ENCODE results near the gene SLIT3.
"Not testable (repeated sequence)": the region's sequence is repeated elsewhere in the genome, so short reads cannot be mapped to it uniquely, and the experiment has no call there.

Gene SLIT3

DNA sequence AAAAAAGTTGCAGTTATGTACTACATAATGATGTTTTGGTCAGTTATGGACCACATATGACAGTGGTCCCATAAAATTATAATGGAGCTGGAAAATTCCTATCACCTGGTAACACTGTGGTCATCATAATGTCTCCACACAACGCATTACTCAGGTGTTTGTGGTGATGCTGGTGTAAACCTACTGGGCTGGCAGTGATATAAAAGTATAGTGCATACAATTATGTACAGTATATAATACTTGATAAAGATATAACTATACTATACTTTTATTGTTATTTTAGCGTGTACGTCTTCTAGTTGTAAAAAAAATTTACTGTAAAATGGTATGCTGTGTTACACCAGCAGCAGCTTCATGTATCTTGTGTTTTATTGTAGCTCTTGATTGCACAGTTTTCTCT lies 655.7 kb downstream of the SLIT3 start:
- H3K36me3 ChIP-seq (ENCODE audit: control insufficient read depth, insufficient read depth, low read length) = no peaks in the 10 kb centered on the region
- H3K27ac ChIP-seq (ENCODE audit: insufficient read depth, low read length, poor library complexity, severe bottlenecking) = no peak overlapping the region
- no peaks in the 10 kb centered on the region for H3K4me1 ChIP-seq (ENCODE audit: control insufficient read depth, insufficient read depth, low read length, poor library complexity, severe bottlenecking)
- no peak for DNase-seq
- no peaks in the 10 kb centered on the region for H3K9me3 ChIP-seq (ENCODE audit: control insufficient read depth, low read length)
- H3K4me3 ChIP-seq (ENCODE audit: insufficient read depth, low read depth, low read length, poor library complexity, severe bottlenecking) = no peak overlapping the region
- H3K27me3 ChIP-seq (replicated peaks; ENCODE audit: control insufficient read depth, insufficient read depth, low read length, poor library complexity, severe bottlenecking) = no peaks in the 10 kb centered on the region

DNA sequence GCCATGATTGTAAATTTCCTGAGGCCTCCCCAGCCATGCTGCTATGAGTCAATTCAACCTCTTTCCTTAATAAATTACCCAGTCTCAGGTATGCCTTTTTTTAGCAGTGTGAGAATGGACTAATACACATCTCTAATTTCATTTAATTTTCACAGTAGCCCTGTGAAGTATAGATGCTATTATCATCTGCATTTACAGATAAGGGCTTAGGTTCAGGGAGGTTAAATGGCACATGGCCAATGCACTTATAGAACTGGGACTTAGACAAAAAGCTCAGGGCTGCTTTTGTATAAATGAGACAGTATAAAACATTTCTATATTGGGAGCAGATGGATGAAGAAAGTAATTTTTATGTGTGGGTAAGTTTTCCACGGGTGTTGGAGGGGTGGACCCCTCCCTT lies 658.9 kb downstream of the SLIT3 start:
- no peaks in the 10 kb centered on the region for H3K4me1 ChIP-seq (ENCODE audit: control insufficient read depth, insufficient read depth, low read length, poor library complexity, severe bottlenecking)
- no peaks in the 10 kb centered on the region for H3K27me3 ChIP-seq (replicated peaks; ENCODE audit: control insufficient read depth, insufficient read depth, low read length, poor library complexity, severe bottlenecking)
- no peaks in the 10 kb centered on the region for H3K9me3 ChIP-seq (ENCODE audit: control insufficient read depth, low read length)
- DNase-seq = no peak
- H3K36me3 ChIP-seq (ENCODE audit: control insufficient read depth, insufficient read depth, low read length) = no peaks in the 10 kb centered on the region
- H3K27ac ChIP-seq (ENCODE audit: insufficient read depth, low read length, poor library complexity, severe bottlenecking) = no peak overlapping the region
- no peak overlapping the region for H3K4me3 ChIP-seq (ENCODE audit: insufficient read depth, low read depth, low read length, poor library complexity, severe bottlenecking)

DNA sequence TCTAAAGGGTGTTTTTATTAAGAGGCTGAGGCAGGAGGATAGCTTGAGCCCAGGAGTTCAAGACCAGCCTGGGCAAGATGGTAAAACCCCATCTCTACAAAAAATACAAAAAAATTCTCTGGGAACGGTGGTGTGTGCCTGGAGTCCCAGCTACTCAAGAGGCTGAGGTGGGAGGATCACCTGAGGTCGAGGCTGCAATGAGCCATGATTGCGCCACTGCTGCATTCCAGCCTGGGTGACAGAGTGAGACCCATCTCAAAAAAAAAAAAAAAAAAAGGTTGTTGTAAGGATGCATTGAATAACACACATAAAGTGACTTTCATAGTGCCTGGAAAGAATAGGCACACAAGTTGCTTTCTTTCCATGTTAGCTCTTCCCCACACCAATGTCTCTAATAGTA lies 662.1 kb downstream of the SLIT3 start:
- not testable (repeated sequence) for H3K36me3 ChIP-seq (ENCODE audit: control insufficient read depth, insufficient read depth, low read length); DNase-seq

DNA sequence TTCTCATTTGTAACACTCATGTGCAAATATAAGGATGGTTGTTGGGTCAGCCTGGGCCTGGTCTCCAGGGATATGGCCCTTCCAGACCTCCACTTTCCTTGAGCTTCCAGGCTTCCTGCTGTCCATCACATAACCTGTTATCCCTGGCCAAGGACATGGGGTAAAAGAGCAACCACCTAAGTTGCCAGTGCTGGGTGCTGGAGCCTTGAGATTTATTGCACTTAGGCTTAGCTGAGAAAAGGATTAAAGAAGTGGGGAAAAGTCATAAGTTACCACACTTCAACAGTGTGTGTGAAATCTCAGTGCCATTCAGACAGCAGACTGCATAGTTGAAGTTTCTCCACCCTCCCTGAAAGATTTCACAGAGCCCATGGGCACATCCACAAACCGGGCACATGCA lies 663.1 kb downstream of the SLIT3 start:
- H3K4me3 ChIP-seq (ENCODE audit: insufficient read depth, low read depth, low read length, poor library complexity, severe bottlenecking) = no peak overlapping the region
- H3K4me1 ChIP-seq (ENCODE audit: control insufficient read depth, insufficient read depth, low read length, poor library complexity, severe bottlenecking) = no peaks in the 10 kb centered on the region
- DNase-seq = no peak
- H3K27ac ChIP-seq (ENCODE audit: insufficient read depth, low read length, poor library complexity, severe bottlenecking) = no peak overlapping the region
- H3K36me3 ChIP-seq (ENCODE audit: control insufficient read depth, insufficient read depth, low read length) = no peaks in the 10 kb centered on the region
- no peaks in the 10 kb centered on the region for H3K27me3 ChIP-seq (replicated peaks; ENCODE audit: control insufficient read depth, insufficient read depth, low read length, poor library complexity, severe bottlenecking)
- no peaks in the 10 kb centered on the region for H3K9me3 ChIP-seq (ENCODE audit: control insufficient read depth, low read length)

More for the DNA sequence above, 662.1 kb downstream of the SLIT3 start:
- H3K27me3 ChIP-seq (replicated peaks; ENCODE audit: control insufficient read depth, insufficient read depth, low read length, poor library complexity, severe bottlenecking); H3K9me3 ChIP-seq (ENCODE audit: control insufficient read depth, low read length); H3K4me3 ChIP-seq (ENCODE audit: insufficient read depth, low read depth, low read length, poor library complexity, severe bottlenecking); H3K4me1 ChIP-seq (ENCODE audit: control insufficient read depth, insufficient read depth, low read length, poor library complexity, severe bottlenecking); H3K27ac ChIP-seq (ENCODE audit: insufficient read depth, low read length, poor library complexity, severe bottlenecking): not testable (repeated sequence)

DNA sequence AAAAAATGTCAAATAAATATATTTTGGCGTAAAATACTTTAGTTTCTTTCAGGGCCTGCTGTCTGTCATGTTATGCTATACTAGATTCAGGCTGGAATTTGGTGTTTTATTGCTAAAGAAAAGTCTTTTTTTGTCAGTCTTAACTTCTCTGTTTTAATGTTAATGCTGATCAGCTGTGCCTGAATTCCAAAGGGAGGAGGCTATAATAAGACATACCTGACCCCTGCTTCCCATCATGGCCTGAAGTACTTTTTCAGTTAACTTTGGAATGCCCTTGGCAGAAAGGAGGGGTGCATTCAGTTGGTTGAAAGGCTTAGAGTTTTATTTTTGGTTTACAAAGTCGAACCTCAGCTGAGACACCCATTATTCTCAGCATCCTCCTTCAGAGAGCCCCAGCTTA lies 663.7 kb downstream of the SLIT3 start:
- no peak overlapping the region for H3K4me3 ChIP-seq (ENCODE audit: insufficient read depth, low read depth, low read length, poor library complexity, severe bottlenecking)
- H3K27ac ChIP-seq (ENCODE audit: insufficient read depth, low read length, poor library complexity, severe bottlenecking) = no peak overlapping the region
- no peaks in the 10 kb centered on the region for H3K4me1 ChIP-seq (ENCODE audit: control insufficient read depth, insufficient read depth, low read length, poor library complexity, severe bottlenecking)
- H3K9me3 ChIP-seq (ENCODE audit: control insufficient read depth, low read length) = no peaks in the 10 kb centered on the region
- H3K36me3 ChIP-seq (ENCODE audit: control insufficient read depth, insufficient read depth, low read length) = no peaks in the 10 kb centered on the region
- DNase-seq = no peak
- no peaks in the 10 kb centered on the region for H3K27me3 ChIP-seq (replicated peaks; ENCODE audit: control insufficient read depth, insufficient read depth, low read length, poor library complexity, severe bottlenecking)

DNA sequence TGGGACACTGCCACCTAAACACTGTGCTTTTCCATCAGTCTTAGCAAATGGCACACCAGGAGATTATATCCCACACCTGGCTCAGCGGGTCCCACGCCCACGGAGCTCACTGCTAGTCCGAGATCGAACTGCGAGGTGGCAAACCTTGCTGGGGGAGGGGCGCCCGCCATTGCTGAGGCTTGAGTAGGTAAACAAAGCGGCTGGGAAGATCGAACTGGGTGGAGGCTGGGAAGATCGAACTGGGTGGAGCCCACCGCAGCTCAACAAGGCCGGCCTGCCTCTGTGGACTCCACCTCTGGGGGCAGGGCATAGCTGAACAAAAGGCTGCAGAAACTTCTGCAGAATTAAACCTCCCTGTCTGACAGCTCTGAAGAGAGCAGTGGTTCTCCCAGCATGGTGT lies 670.0 kb downstream of the SLIT3 start:
- not testable (repeated sequence) for H3K4me3 ChIP-seq (ENCODE audit: insufficient read depth, low read depth, low read length, poor library complexity, severe bottlenecking); H3K36me3 ChIP-seq (ENCODE audit: control insufficient read depth, insufficient read depth, low read length); H3K4me1 ChIP-seq (ENCODE audit: control insufficient read depth, insufficient read depth, low read length, poor library complexity, severe bottlenecking); H3K27me3 ChIP-seq (replicated peaks; ENCODE audit: control insufficient read depth, insufficient read depth, low read length, poor library complexity, severe bottlenecking); H3K27ac ChIP-seq (ENCODE audit: insufficient read depth, low read length, poor library complexity, severe bottlenecking); H3K9me3 ChIP-seq (ENCODE audit: control insufficient read depth, low read length); DNase-seq

DNA sequence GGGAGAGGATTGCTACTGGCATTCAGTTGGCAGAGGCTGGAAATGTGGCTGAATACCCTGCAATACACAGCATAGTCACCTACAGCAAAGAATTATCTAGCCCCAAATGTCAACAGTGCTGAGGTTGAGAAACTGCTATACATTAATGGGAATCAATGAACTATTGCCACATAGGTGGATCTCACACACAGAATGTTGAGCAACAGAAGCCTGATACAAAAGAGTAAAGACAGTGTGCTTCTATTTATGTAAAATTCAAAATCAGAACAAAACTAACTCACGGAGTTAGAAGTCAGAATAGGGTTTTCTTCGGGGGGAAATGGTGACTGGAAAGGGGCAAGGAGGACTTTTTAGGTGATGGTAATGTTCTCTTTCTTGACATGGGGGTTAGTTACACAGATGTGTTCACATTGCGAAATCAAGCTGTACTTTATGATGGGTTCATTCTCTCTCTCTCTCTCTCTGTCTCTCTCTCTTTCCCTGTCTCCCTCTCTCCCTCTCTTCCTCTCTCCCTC lies 676.0 kb downstream of the SLIT3 start:
- DNase-seq = no peak
- H3K27ac ChIP-seq (ENCODE audit: insufficient read depth, low read length, poor library complexity, severe bottlenecking) = no peak overlapping the region
- no peaks in the 10 kb centered on the region for H3K4me1 ChIP-seq (ENCODE audit: control insufficient read depth, insufficient read depth, low read length, poor library complexity, severe bottlenecking)
- H3K4me3 ChIP-seq (ENCODE audit: insufficient read depth, low read depth, low read length, poor library complexity, severe bottlenecking) = no peak overlapping the region
- no peaks in the 10 kb centered on the region for H3K9me3 ChIP-seq (ENCODE audit: control insufficient read depth, low read length)
- H3K36me3 ChIP-seq (ENCODE audit: control insufficient read depth, insufficient read depth, low read length) = no peaks in the 10 kb centered on the region
- no peaks in the 10 kb centered on the region for H3K27me3 ChIP-seq (replicated peaks; ENCODE audit: control insufficient read depth, insufficient read depth, low read length, poor library complexity, severe bottlenecking)

DNA sequence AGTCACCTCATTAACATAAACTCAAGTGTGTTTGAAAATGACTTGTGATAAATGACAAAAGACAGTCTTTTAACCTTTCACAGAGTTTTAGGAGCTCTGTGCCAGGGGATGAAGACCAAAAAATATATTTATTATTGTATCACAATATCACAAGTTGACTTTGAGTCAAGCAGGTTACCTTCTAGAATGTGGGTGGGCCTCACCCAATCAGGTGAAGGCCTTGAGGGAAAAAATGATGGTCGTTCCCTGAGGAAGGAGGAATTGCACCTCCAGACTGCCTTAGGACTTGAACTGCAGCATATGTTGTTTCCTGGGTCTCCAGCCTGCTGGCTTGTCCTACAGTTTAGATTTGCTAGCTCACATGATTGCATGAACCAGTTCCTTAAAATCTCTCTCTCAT lies 680.1 kb downstream of the SLIT3 start:
- Histone ChIP-seq H3K36me3 (ENCODE audit: control insufficient read depth, insufficient read depth, low read length) (no peaks in the 10 kb centered on the region), H3K9me3 (ENCODE audit: control insufficient read depth, low read length) (no peaks in the 10 kb centered on the region), H3K4me1 (ENCODE audit: control insufficient read depth, insufficient read depth, low read length, poor library complexity, severe bottlenecking) (no peaks in the 10 kb centered on the region), H3K27me3 (replicated peaks; ENCODE audit: control insufficient read depth, insufficient read depth, low read length, poor library complexity, severe bottlenecking) (no peaks in the 10 kb centered on the region), H3K27ac (ENCODE audit: insufficient read depth, low read length, poor library complexity, severe bottlenecking) (no peak overlapping the region), H3K4me3 (ENCODE audit: insufficient read depth, low read depth, low read length, poor library complexity, severe bottlenecking) (no peak overlapping the region)
- DNase-seq = no peak

DNA sequence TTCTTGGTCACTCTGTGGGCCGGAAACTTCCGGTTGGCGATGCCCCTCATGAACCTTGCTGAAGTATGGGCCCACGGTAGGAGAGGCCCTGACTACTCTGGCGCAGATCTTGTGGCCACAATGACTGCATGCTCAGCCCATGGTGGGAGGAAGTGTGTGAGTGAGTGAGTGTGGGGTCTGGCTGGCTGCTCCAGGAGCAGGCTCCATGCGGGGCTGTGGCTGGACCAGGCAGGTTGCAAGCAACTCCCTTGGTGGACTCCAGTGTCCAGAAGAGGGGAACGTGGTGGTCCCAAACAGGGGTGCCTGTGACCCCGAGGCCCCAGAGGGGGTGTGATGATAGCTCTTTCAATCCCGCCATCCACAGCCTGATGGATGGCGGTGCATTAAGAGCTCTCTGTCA lies 686.3 kb downstream of the SLIT3 start:
- Histone ChIP-seq H3K4me3 (ENCODE audit: insufficient read depth, low read depth, low read length, poor library complexity, severe bottlenecking) (no peak overlapping the region), H3K27ac (ENCODE audit: insufficient read depth, low read length, poor library complexity, severe bottlenecking) (no peak overlapping the region), H3K4me1 (ENCODE audit: control insufficient read depth, insufficient read depth, low read length, poor library complexity, severe bottlenecking) (no peaks in the 10 kb centered on the region), H3K36me3 (ENCODE audit: control insufficient read depth, insufficient read depth, low read length) (no peaks in the 10 kb centered on the region), H3K27me3 (replicated peaks; ENCODE audit: control insufficient read depth, insufficient read depth, low read length, poor library complexity, severe bottlenecking) (no peaks in the 10 kb centered on the region), H3K9me3 (ENCODE audit: control insufficient read depth, low read length) (no peaks in the 10 kb centered on the region)
- DNase-seq = no peak

DNA sequence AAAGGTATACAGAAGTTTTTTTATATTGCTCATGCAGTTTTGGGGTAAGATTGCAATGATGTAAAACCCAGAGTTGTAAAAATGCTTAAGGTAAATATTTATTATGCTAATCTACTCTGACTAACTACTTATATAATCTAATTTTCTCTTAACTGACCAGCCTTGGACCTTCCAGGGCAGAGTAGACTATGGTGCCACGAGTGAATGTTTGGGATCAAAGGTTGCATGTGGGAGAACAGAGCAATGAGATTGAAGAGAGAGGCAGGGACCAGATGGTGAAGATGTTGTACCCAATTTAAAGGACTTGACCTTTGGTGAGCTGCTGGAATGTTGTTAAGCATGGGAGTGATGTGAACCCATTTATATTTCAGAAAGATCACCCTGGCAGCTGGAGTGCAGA lies 686.9 kb downstream of the SLIT3 start:
- Histone ChIP-seq H3K27ac (ENCODE audit: insufficient read depth, low read length, poor library complexity, severe bottlenecking) (no peak overlapping the region), H3K36me3 (ENCODE audit: control insufficient read depth, insufficient read depth, low read length) (no peaks in the 10 kb centered on the region), H3K9me3 (ENCODE audit: control insufficient read depth, low read length) (no peaks in the 10 kb centered on the region), H3K27me3 (replicated peaks; ENCODE audit: control insufficient read depth, insufficient read depth, low read length, poor library complexity, severe bottlenecking) (no peaks in the 10 kb centered on the region), H3K4me3 (ENCODE audit: insufficient read depth, low read depth, low read length, poor library complexity, severe bottlenecking) (no peak overlapping the region), H3K4me1 (ENCODE audit: control insufficient read depth, insufficient read depth, low read length, poor library complexity, severe bottlenecking) (no peaks in the 10 kb centered on the region)
- no peak for DNase-seq

DNA sequence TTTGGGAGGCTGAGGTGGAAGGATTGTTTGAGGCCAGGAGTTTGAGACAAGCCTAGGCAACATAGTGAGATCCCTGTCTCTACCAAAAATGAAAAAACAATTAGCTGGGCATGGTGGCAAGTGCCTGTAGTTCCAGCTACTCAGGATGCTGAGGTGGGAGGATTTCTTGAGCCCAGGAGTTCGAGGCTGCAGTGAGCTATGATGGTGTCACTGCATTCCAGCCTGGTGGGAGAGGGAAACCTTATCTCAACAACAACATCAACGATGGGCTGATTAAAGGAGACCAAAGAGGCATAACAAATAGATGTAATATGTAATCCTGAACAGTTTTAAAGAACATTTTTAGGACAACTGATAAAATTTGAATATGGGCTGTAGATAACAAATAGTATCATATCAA lies 687.5 kb downstream of the SLIT3 start:
- no peak for DNase-seq
- H3K4me3 ChIP-seq (ENCODE audit: insufficient read depth, low read depth, low read length, poor library complexity, severe bottlenecking) = no peak overlapping the region
- no peaks in the 10 kb centered on the region for H3K4me1 ChIP-seq (ENCODE audit: control insufficient read depth, insufficient read depth, low read length, poor library complexity, severe bottlenecking)
- no peak overlapping the region for H3K27ac ChIP-seq (ENCODE audit: insufficient read depth, low read length, poor library complexity, severe bottlenecking)
- H3K36me3 ChIP-seq (ENCODE audit: control insufficient read depth, insufficient read depth, low read length) = no peaks in the 10 kb centered on the region
- no peaks in the 10 kb centered on the region for H3K27me3 ChIP-seq (replicated peaks; ENCODE audit: control insufficient read depth, insufficient read depth, low read length, poor library complexity, severe bottlenecking)
- H3K9me3 ChIP-seq (ENCODE audit: control insufficient read depth, low read length) = no peaks in the 10 kb centered on the region
